ENCODE data around the gene EFCAB11.
A peak's percentile ranks its signal among the peaks of the same experiment; 100 is the strongest.

Gene EFCAB11

DNA sequence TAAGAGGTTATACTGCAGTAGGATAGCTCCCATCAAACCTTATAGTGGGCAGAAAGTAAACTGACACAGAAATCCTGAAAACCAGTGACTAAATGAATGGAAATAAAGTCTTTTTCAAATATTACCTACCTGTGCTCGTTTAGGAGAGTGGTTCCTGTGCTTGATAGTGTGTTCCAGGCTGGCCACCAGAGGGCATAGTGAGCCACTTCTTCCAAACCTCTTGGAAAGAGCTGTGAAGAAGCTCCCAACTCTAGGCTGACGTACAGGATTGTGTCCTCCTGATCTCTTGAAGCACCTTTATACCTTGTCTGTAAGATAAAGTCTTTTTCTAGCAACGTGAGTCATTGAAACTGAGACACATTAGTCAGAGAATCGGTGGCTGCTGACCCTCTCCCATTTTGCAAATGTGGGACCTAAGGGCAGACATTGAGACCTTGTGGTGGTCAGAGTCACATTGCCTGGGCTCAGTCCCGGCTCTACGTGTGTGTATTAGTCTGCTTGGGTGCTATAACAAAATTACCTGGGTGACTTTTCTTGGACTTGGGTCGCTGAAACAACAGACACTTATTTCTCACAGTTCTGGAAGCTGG, 18.8 kb upstream of the EFCAB11 start:
- no peak overlapping the region for H3K27ac ChIP-seq

DNA sequence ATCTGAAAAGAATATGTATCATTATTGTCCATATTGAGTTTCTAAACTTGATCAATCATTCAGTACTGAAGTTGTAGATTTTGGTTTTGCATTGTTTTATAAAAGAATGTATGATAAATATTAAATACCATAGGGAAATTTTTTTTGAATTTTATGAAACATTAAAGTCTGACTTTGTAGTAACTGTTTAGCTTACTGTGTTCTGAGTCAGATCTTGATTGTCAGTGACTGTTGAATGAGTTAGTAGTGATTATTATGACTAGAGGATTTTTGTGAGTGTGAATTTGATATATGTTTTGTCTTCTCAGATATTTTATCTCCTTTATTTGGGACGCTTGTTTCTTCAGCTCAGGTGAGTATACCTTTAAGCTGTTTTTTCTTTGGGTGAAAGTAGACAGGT, 11.3 kb upstream of the EFCAB11 start:
- no peak overlapping the region for H3K27ac ChIP-seq
- TF ChIP-seq ZFX (IDR thresholded peaks at IDR 0.05): no peak
- TF ChIP-seq, protein P1, sequence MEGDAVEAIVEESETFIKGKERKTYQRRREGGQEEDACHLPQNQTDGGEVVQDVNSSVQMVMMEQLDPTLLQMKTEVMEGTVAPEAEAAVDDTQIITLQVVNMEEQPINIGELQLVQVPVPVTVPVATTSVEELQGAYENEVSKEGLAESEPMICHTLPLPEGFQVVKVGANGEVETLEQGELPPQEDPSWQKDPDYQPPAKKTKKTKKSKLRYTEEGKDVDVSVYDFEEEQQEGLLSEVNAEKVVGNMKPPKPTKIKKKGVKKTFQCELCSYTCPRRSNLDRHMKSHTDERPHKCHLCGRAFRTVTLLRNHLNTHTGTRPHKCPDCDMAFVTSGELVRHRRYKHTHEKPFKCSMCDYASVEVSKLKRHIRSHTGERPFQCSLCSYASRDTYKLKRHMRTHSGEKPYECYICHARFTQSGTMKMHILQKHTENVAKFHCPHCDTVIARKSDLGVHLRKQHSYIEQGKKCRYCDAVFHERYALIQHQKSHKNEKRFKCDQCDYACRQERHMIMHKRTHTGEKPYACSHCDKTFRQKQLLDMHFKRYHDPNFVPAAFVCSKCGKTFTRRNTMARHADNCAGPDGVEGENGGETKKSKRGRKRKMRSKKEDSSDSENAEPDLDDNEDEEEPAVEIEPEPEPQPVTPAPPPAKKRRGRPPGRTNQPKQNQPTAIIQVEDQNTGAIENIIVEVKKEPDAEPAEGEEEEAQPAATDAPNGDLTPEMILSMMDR (conservative IDR thresholded peaks at IDR 0.05): no peak

More for the DNA sequence above, 18.8 kb upstream of the EFCAB11 start:
- no peak for TF ChIP-seq ZFX (IDR thresholded peaks at IDR 0.05)
- TF ChIP-seq, protein P1 (conservative IDR thresholded peaks at IDR 0.05): peak; percentile 92

DNA sequence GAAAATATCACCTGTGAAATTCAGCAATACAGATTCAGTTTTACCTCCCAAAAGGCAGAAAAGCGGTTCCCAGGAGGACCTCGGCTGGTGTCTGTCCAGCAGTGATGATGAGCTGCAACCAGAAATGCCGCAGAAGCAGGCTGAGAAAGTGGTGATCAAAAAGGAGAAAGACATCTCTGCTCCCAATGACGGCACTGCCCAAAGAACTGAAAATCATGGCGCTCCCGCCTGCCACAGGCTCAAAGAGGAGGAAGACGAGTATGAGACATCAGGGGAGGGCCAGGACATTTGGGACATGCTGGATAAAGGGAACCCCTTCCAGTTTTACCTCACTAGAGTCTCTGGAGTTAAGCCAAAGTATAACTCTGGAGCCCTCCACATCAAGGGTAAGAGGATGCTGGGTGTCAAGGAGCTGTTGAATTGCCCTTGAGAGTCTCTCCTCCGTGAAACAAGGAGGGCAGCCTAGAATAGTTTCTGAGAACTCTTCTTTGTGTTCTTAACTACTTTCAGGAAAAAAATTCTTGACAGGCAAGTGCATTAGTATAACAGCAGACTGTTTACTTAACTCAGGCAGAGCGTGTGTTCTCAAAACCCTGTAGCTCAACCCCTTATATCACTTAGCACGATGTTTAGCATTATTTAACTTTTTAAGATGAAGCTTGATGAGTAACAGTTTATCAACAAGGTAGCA, 8.9 kb upstream of the EFCAB11 start:
- H3K27ac ChIP-seq: no peak overlapping the region
- TF ChIP-seq ZFX (IDR thresholded peaks at IDR 0.05): no peak
- TF ChIP-seq, protein P1 (conservative IDR thresholded peaks at IDR 0.05): no peak

GRCh38 chr14:89960914-89961313, 6.4 kb upstream of the EFCAB11 start:
- no peak overlapping the region for H3K27ac ChIP-seq
- TF ChIP-seq, protein P1 (conservative IDR thresholded peaks at IDR 0.05): no peak
- no peak for TF ChIP-seq ZFX (IDR thresholded peaks at IDR 0.05)

GRCh38 chr14:89959853-89960445, 5.4 kb upstream of the EFCAB11 start:
- TF ChIP-seq, protein P1 (conservative IDR thresholded peaks at IDR 0.05): no peak
- TF ChIP-seq ZFX (IDR thresholded peaks at IDR 0.05): no peak
- no peak overlapping the region for H3K27ac ChIP-seq

DNA sequence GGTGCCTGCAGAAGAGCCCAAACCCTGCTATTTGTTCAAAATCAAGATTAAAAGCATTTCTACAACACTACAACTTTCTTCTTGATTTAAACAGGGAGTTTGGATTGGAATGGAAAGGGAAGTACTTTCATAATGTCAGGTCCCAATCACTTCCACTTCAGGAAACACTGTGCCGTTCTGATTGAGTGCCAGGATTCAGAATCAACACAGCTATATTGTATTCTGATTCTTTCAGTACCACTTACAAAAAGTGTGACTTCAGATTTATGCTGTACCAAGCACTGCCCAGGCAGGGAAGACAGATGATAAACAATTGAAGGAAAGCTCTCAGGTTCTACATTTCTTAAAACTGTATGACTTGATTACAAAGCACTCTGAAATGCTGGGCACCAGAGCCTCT, 4.4 kb upstream of the EFCAB11 start:
- TF ChIP-seq, protein P1 (conservative IDR thresholded peaks at IDR 0.05): no peak
- TF ChIP-seq ZFX (IDR thresholded peaks at IDR 0.05): no peak
- no peak overlapping the region for H3K27ac ChIP-seq

DNA sequence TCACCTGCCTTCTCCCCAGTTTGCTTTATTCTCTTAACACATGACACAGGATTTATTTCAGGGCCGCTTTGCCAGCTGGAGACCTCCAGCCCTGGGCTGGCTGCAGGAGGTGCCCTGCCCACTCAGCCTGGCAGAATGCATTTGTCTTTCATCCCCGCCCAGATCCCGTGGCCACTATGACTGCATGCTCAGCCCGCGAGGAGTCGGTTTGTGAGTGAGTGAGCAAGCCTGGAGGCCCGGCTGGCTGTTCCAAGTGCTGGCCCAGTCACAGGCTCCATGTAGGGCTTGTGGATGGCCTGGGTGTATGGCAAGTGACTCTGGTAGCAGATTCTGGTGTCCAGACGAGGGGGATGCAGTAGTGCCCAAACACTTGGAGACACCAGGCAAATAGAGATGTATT, 3.3 kb upstream of the EFCAB11 start:
- TF ChIP-seq ZFX (IDR thresholded peaks at IDR 0.05): no peak
- TF ChIP-seq, protein P1 (conservative IDR thresholded peaks at IDR 0.05): no peak
- no peak overlapping the region for H3K27ac ChIP-seq

Data from C4-2B (cell line).